ENCODE results near the gene MTPN.

DNA sequence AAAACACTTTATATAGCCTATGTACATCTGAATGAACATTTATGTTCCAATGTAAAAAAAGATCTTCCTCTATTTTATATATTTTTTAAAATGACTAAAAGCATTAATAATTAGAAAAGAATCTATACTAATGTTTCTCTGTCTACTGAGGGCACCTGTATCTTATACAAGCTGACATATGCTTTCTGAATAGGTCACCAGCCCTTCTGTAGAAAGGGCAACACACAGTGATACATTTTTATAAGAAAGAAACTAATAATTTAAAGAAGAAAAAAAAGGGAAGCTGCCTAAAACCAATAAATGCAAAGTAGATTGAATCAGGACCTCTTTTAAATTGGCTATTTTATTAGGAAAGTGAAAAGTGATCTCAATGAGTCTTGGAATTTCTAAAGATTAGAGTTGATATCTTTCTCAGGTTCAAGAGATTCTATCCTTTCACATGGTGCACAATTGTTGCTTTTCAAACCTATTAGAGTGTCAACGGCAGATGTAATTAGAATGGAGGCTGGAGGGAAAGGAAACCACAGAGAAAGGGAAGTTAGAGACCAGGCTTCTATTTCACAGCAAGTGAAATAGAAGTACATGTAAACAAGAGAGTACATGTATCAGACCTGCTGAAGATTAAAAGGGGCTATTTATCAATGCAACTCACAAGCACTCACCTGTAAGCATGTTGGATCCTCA is 6.3 kb downstream of the MTPN start:
- TF ChIP-seq, protein P1, sequence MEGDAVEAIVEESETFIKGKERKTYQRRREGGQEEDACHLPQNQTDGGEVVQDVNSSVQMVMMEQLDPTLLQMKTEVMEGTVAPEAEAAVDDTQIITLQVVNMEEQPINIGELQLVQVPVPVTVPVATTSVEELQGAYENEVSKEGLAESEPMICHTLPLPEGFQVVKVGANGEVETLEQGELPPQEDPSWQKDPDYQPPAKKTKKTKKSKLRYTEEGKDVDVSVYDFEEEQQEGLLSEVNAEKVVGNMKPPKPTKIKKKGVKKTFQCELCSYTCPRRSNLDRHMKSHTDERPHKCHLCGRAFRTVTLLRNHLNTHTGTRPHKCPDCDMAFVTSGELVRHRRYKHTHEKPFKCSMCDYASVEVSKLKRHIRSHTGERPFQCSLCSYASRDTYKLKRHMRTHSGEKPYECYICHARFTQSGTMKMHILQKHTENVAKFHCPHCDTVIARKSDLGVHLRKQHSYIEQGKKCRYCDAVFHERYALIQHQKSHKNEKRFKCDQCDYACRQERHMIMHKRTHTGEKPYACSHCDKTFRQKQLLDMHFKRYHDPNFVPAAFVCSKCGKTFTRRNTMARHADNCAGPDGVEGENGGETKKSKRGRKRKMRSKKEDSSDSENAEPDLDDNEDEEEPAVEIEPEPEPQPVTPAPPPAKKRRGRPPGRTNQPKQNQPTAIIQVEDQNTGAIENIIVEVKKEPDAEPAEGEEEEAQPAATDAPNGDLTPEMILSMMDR (IDR thresholded peaks at IDR 0.05 in 4 of 5, conservative IDR thresholded peaks at IDR 0.05 in 1 of 5): no peak
- no peak for TF ChIP-seq POLR2A (IDR thresholded peaks at IDR 0.05)

Data from gastrocnemius medialis (tissue), 4 donors.